Measurements from ENCODE around the gene SPRY1.

Gene SPRY1

DNA sequence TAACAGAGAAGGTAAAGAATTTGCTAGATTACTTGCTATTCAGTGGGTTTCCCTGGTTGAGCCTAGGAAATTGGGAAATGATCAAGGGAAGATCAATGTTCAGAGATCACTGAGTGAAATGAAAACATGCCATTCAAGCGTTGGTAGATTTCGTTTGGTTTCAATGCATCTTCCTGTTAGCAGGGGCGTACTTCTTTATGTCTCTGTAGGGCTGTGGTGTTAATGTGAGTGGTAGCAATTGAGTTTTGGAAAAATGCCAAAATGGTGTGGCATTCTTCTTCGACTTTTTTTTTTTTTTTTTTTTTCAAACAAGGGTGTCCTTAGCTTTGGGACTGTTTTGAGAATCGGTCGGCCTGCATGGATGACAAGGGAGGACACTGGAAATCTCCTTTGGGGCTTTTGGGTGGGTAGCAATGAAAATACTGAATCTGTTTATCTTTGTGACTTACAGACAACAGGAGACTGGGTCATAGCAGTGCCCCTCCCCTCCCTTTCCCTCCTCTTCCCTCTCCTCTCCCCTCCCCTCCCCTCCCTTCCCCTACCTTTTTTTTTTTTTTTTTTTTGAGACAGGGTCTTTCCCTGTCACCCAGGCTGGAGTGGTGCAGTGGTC lies 50.4 kb downstream of the SPRY1 start:
- DNase-seq = peak in 2 of 5 experiments; percentile 9 to 15

DNA sequence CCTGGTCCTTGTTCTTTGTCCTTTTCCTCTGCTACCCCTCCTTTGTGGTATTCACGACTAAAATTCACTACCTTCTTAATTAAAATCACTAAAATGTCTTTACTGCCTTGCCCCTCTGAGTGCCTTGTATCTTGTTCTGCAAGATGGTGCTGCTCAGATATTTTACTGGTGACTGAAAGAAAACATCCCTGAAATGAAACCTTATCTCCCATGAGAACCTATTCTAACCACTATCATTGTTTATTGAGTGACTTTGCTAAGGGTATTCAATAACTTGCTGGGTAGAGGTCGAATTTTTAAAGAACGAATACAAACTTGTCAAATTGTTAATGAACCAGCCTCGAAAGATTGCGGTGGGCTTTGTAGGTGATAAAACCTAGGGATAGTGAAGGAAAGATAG lies 52.8 kb downstream of the SPRY1 start:
- DNase-seq = no peak

DNA sequence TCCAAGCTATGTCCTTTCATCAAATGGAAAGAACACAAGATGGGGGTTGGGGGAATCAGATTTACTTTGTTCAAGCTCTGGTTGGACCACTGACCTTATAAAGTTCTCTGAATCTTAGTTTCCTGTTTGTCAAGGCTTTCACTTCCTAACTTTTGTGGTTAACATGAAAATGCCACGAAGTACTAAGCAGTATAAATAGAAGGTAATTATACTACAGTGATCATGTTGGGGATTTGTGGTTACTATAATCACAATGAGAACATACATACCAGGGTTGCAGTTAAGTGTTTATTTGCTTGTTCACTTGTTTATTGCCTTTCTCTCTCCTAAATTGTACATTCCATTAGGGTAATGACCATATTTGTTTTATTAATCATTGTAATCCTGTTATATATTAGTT lies 53.2 kb downstream of the SPRY1 start:
- DNase-seq = peak in 1 of 5 experiments; percentile 25

- DNase-seq = no peak
Observed at GRCh38 chr4:123450393-123450792, 53.8 kb downstream of the SPRY1 start.

DNA sequence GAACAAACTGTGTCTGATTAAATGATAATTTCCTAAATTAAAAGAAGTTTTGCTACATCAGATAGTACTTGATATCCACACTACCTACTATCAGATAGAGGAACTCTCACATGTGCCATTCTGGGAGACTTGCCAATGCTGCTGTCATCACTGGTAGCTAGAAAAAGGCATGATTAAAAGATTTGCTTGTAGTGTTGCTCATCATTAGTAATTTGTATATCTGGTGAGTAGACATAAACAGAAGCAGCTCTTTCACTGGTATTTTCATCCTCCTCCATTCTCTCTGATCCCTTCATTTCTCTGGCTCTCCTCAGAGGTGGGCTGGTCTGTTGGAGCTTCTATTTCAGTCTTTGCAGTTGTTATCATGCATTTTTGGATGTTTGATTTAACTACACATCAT lies 56.0 kb downstream of the SPRY1 start:
- DNase-seq = no peak

DNA sequence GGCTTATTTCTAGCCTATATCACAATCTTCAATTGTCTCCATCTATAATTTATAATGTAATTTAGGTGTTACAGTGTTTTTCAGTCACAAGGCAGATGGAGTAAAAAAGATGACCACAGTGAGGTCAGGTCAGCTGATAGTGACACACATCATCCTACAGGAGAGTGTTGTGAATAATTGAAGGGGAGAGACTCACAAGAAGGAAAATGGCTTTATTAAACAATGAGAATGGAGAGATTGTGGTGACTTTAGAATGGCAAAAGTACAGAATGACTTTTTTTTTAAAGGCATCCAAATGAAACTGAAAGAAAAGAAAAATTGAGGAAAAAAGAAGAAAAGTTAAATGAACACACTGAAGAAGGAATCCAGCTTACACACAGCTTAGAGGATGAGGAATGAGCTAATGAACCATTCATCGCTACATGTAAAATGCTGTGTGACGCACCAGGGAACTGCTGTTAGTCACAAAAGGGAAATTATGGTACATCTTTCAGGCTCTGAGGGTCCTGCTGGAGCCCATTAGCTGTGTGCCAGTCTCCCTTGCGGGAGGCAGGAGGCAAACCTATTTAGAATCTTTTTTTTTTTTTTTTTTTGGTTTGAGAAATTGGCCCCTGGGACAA lies 56.6 kb downstream of the SPRY1 start:
- DNase-seq = no peak

Measured in T-helper 2 cell (primary cell).